ENCODE results near the gene ERV3-1.
"Not testable (repeated sequence)": the region's sequence is repeated elsewhere in the genome, so short reads cannot be mapped to it uniquely, and the experiment has no call there.

Gene ERV3-1

GRCh38 chr7:65006094-65006992 is at the start of gene ERV3-1:
Gene ERV3-1, minus strand, starts transcription at chr7:65006687. Its CDS starts 13,661 bp downstream, at chr7:64993026.
- peak; percentile 97 for DNase-seq

- DNase-seq = not testable (repeated sequence)
Measured at GRCh38 chr7:65055786-65056185, 49.3 kb upstream of the ERV3-1 start.

- DNase-seq = not testable (repeated sequence)
Measured at GRCh38 chr7:65054466-65054994, 48.0 kb upstream of the ERV3-1 start.

GRCh38 chr7:65051654-65052053 is 45.2 kb upstream of the ERV3-1 start:
- not testable (repeated sequence) for DNase-seq

- DNase-seq = not testable (repeated sequence)
Measured at GRCh38 chr7:65051139-65051538, 44.7 kb upstream of the ERV3-1 start.

GRCh38 chr7:65046329-65046728 is 39.8 kb upstream of the ERV3-1 start:
- not testable (repeated sequence) for DNase-seq

- peak; percentile 1 for DNase-seq
Measured at GRCh38 chr7:65045589-65045988, 39.1 kb upstream of the ERV3-1 start.

GRCh38 chr7:65038767-65039166 is 32.3 kb upstream of the ERV3-1 start:
- DNase-seq = peak; percentile 4

GRCh38 chr7:65037740-65038688 is 31.5 kb upstream of the ERV3-1 start:
- DNase-seq = peak; percentile 79

- DNase-seq = peak; percentile 93
Measured at GRCh38 chr7:65036526-65036925, 30.0 kb upstream of the ERV3-1 start.

GRCh38 chr7:65035469-65035868 is 29.0 kb upstream of the ERV3-1 start:
- DNase-seq = not testable (repeated sequence)

GRCh38 chr7:65034120-65034782 is 27.8 kb upstream of the ERV3-1 start:
- DNase-seq = not testable (repeated sequence)

GRCh38 chr7:65033391-65033790 is 26.9 kb upstream of the ERV3-1 start:
- not testable (repeated sequence) for DNase-seq

GRCh38 chr7:65025023-65025422 is 18.5 kb upstream of the ERV3-1 start:
- not testable (repeated sequence) for DNase-seq

GRCh38 chr7:65020978-65021377 is 14.5 kb upstream of the ERV3-1 start:
- not testable (repeated sequence) for DNase-seq

- not testable (repeated sequence) for DNase-seq
Measured at GRCh38 chr7:65009881-65010280, 3.4 kb upstream of the ERV3-1 start.

- DNase-seq = not testable (repeated sequence)
Measured at GRCh38 chr7:65009394-65009793, 2.9 kb upstream of the ERV3-1 start.

- DNase-seq = peak; percentile 69
Measured at GRCh38 chr7:65007036-65007435, 549 bp upstream of the ERV3-1 start.

GRCh38 chr7:65004575-65004974 is 1.9 kb downstream of the ERV3-1 start:
- DNase-seq = no peak

- no peak for DNase-seq
Measured at GRCh38 chr7:65002972-65003585, 3.4 kb downstream of the ERV3-1 start.

- DNase-seq = no peak
Measured at GRCh38 chr7:65001291-65001814, 5.1 kb downstream of the ERV3-1 start.
